Stomach (tissue), 4 donors: ENCODE results near the gene SLC20A1.

ENCODE experiments used
- CTCF ChIP-seq, 7 experiments: fragments of 450-650 bp in 4 of 7; fragments of 200-600 bp in 3 of 7; sonication (generic) in 3 of 7; IDR thresholded peaks; one replicate each; pipeline ENCODE4 v1.5.1; 2016 to 2019; ENCODE audit warnings: antibody characterized with exemption in 7 of 7, control low read depth in 2 of 7, mild to moderate bottlenecking in 1 of 7
- POLR2A ChIP-seq, 4 donors: fragments of 450-650 bp; IDR thresholded peaks; one replicate each; pipeline ENCODE4 v1.6.1; 2016; ENCODE audit warnings: antibody characterized with exemption in 4 of 4, control low read depth in 2 of 4, mild to moderate bottlenecking in 1 of 4, moderate library complexity in 1 of 4
- POLR2AphosphoS5 ChIP-seq, 3 donors: sonication (generic); formaldehyde crosslinking; IDR thresholded peaks; one replicate each; pipeline ENCODE4 v1.6.1; 2016; ENCODE audit warnings: antibody characterized with exemption in 3 of 3

GRCh38 chr2:112679484-112679883 is 33.7 kb downstream of the SLC20A1 start:
- TF ChIP-seq CTCF (IDR thresholded peaks at IDR 0.05) (no peak), POLR2A (IDR thresholded peaks at IDR 0.05) (no peak), POLR2AphosphoS5 (IDR thresholded peaks at IDR 0.05) (no peak)
